K562 (cell line): ENCODE data around the gene STK17A. TPM values are rescaled to one million over a fixed set of nuclear protein-coding genes. Genes with fewer than 3 reads are reported as not detected.

Experiments
- ATAC-seq: fragments of 200-7000 bp; cut with Tn5 transposase; 3 replicates; pipeline ENCODE4 v1.9.1; 2020; ENCODE audit warnings: moderate library complexity
- BruUV-seq: library from RNA; stranded (reverse); fragments of 400-500 nt; replicated peaks from 2 replicates; lab custom pipeline; 2021; lab: Mats Ljungman, UMichigan
- CTCF ChIA-PET: fragments of 300-600 bp; formaldehyde crosslinking; extraction: SDS; loops from one replicate; lab custom pipeline; 2021; ENCODE audit warnings: low intra/inter-chr PET ratio; lab: Yijun Ruan, JAX
- POLR2A ChIA-PET: fragments of 300-600, 350-650 bp; sonication (Branson Sonifier 250); formaldehyde crosslinking; extraction: SDS; loops from one replicate; lab custom pipeline; 2021; ENCODE audit warnings: antibody characterized with exemption, inconsistent platforms; lab: Yijun Ruan, JAX
- DNase-seq, 4 experiments: peaks; one replicate each; pipeline versions ENCODE4 v3.0.0 to v3.0.0-alpha.2; 2011 to 2018; ENCODE audit warnings: low spot score in 3 of 4, mixed read lengths in 3 of 4; ENCODE audit errors: extremely low read depth in 1 of 4
- FAIRE-seq: peaks from 2 replicates; lab custom pipeline; 2011; peaks lifted over from hg19 to GRCh38; lab: Jason Lieb, UNC
- H2AFZ ChIP-seq: 2 replicates; pipeline ENCODE4 v1.6.0; 2011; ENCODE audit warnings: low read depth, low read length, control low read depth, inconsistent platforms
- H3K27ac ChIP-seq: fragments of 200-600 bp; 3 replicates; pipeline ENCODE4 v1.8.0; 2011; ENCODE audit warnings: low read depth, mild to moderate bottlenecking, control low read depth, inconsistent platforms, low read length, moderate library complexity, mixed read lengths; ENCODE audit errors: extremely low read depth
- H3K27me3 ChIP-seq, 2 experiments: fragments of 300-600 bp in 1 of 2; 2 replicates in 1 of 2; 3 replicates in 1 of 2; pipeline versions ENCODE4 v1.6.0 to v1.8.0; 2011; ENCODE audit warnings: inconsistent platforms in 2 of 2, low read length in 2 of 2, mild to moderate bottlenecking in 1 of 2, mixed read lengths in 1 of 2, moderate library complexity in 1 of 2; ENCODE audit not compliant: control insufficient read depth in 2 of 2, insufficient read depth in 2 of 2
- H3K36me3 ChIP-seq: fragments of 300-600 bp; 3 replicates; pipeline ENCODE4 v1.8.0; 2011; ENCODE audit warnings: mild to moderate bottlenecking, low read length, inconsistent platforms; ENCODE audit not compliant: control insufficient read depth, insufficient read depth
- H3K4me1 ChIP-seq, 2 experiments: fragments of 200-600 bp in 1 of 2; replicated peaks in 1 of 2; 2 replicates in 1 of 2; 3 replicates in 1 of 2; pipeline versions ENCODE4 v1.5.1 to v1.8.0; 2011; ENCODE audit warnings: inconsistent platforms in 2 of 2, low read length in 2 of 2, mild to moderate bottlenecking in 1 of 2, mixed read lengths in 1 of 2, moderate library complexity in 1 of 2; ENCODE audit not compliant: control insufficient read depth in 2 of 2, insufficient read depth in 2 of 2
- H3K4me2 ChIP-seq: 2 replicates; pipeline ENCODE4 v1.6.1; 2011; ENCODE audit warnings: low read length, control low read depth, inconsistent platforms, mixed read lengths; ENCODE audit not compliant: insufficient read depth
- H3K4me3 ChIP-seq: fragments of 200-600 bp; sonication (generic), shearing (Covaris generic); 2 replicates; pipeline ENCODE4 v1.5.1; 2016; ENCODE audit warnings: control low read depth, inconsistent platforms
- H3K79me2 ChIP-seq: fragments of 200-600 bp; 3 replicates; pipeline ENCODE4 v1.8.0; 2011; ENCODE audit warnings: low read length, inconsistent platforms; ENCODE audit not compliant: control insufficient read depth, insufficient read depth
- H3K9ac ChIP-seq, 2 experiments: 2 replicates each; pipeline versions ENCODE4 v1.6.0 to v1.6.1; 2011; ENCODE audit warnings: low read depth in 2 of 2, low read length in 2 of 2, control low read depth in 1 of 2, inconsistent platforms in 1 of 2, mild to moderate bottlenecking in 1 of 2, mixed read lengths in 1 of 2; ENCODE audit not compliant: insufficient read depth in 1 of 2
- H3K9me1 ChIP-seq: one replicate; pipeline ENCODE4 v1.6.0; 2011; ENCODE audit warnings: inconsistent platforms, mild to moderate bottlenecking, low read length, moderate library complexity; ENCODE audit not compliant: control insufficient read depth, insufficient read depth
- H3K9me3 ChIP-seq: replicated peaks from 2 replicates; pipeline ENCODE4 v1.5.1; 2011; ENCODE audit warnings: low read depth, low read length, inconsistent platforms; ENCODE audit not compliant: control insufficient read depth, insufficient read depth
- H4K20me1 ChIP-seq: replicated peaks from 2 replicates; pipeline ENCODE4 v1.6.1; 2011; ENCODE audit warnings: low read length, inconsistent platforms, mixed read lengths; ENCODE audit not compliant: control insufficient read depth, insufficient read depth
- ATF7 ChIP-seq: fragments of 450-650 bp; IDR thresholded peaks from 2 replicates; pipeline ENCODE4 v1.7.1; 2014; ENCODE audit warnings: mild to moderate bottlenecking, moderate library complexity
- BRF1 ChIP-seq: IDR thresholded peaks from 3 replicates; pipeline ENCODE4 v1.6.1; 2011; ENCODE audit warnings: borderline replicate concordance, mild to moderate bottlenecking; ENCODE audit not compliant: insufficient read length; ENCODE audit errors: extremely low read depth
- HDAC1 ChIP-seq, 2 experiments: fragments of 450-650 bp; IDR thresholded peaks; 2 replicates each; pipeline ENCODE4 v1.6.1; 2016 to 2017; ENCODE audit warnings: inconsistent platforms in 1 of 2, mild to moderate bottlenecking in 1 of 2, moderate library complexity in 1 of 2
- HMBOX1 ChIP-seq: sonication (generic); IDR thresholded peaks from 2 replicates; pipeline ENCODE4 v1.6.1; 2016
- MAFG ChIP-seq: fragments of 450-650 bp; conservative IDR thresholded peaks from 2 replicates; pipeline ENCODE4 v1.6.1; 2016; ENCODE audit warnings: missing genetic modification characterization, missing compliant biosample characterization
- MECOM ChIP-seq: fragments of 250-450 bp; sonication (Bioruptor Pico); IDR thresholded peaks from 2 replicates; pipeline ENCODE4 v1.8.0; 2022; ENCODE audit warnings: inconsistent platforms
- NBN ChIP-seq: fragments of 450-650 bp; IDR thresholded peaks from 2 replicates; pipeline ENCODE4 v1.6.1; 2016; ENCODE audit warnings: low read depth, mild to moderate bottlenecking
- NCOA2 ChIP-seq, 2 experiments: fragments of 450-650 bp; IDR thresholded peaks; 2 replicates each; pipeline ENCODE4 v1.6.1; 2018; ENCODE audit warnings: mild to moderate bottlenecking in 2 of 2, moderate library complexity in 1 of 2; ENCODE audit not compliant: partially characterized antibody in 2 of 2
- NR4A1 ChIP-seq, 2 experiments: fragments of 250-450 bp in 1 of 2; fragments of 450-650 bp in 1 of 2; sonication (Bioruptor Pico) in 1 of 2; IDR thresholded peaks; 2 replicates each; pipeline versions ENCODE4 v1.4.0 to v1.6.1; 2016 to 2020; ENCODE audit warnings: mild to moderate bottlenecking in 2 of 2, missing compliant biosample characterization in 1 of 2, missing genetic modification characterization in 1 of 2, moderate library complexity in 1 of 2
- RBM34 ChIP-seq: fragments of 200-400 bp; formaldehyde crosslinking; IDR thresholded peaks from 2 replicates; pipeline ENCODE4 v1.6.1; 2018; ENCODE audit warnings: low read length, borderline replicate concordance; ENCODE audit not compliant: insufficient read depth
- TBL1XR1 ChIP-seq, 2 experiments: IDR thresholded peaks; 2 replicates each; pipeline ENCODE4 v1.6.1; 2012; ENCODE audit warnings: improper control_type of control experiment in 2 of 2, low read length in 2 of 2, mild to moderate bottlenecking in 1 of 2
- WGBS: fragments of 100-300 bp; shearing (Covaris generic); methylation state at CpG from one replicate; pipeline ENCODE4 v1.1.6; 2016; ENCODE audit warnings: low coverage, mixed read lengths; ENCODE audit not compliant: insufficient coverage; ENCODE audit errors: missing lambda C conversion rate; 5-methylcytosine and 5-hydroxymethylcytosine counted together
- in situ Hi-C: fragments of 300-500 bp; cut with MboI; formaldehyde crosslinking; loops from 4 replicates; pipeline ENCODE4 v1.15.0; 2018; ENCODE audit warnings: inconsistent platforms, mixed read lengths
- intact Hi-C: fragments of 100-400 bp; cut with micrococcal nuclease; formaldehyde crosslinking; loops from 2 replicates; pipeline ENCODE4 v1.14.2; 2022
- polyA plus RNA-seq, 8 experiments: library from polyadenylated mRNA; depleted of rRNA in 4 of 8; stranded (reverse) in 5 of 8; unstranded in 3 of 8; fragments of >200 nt; fragmentation: Nextera tagmentation in 2 of 8; fragmentation: Illumina TruSeq in 1 of 8; extraction: Ambion mirVana in 2 of 8; extraction: Trizol in 1 of 8; gene quantifications; 2 replicates each; pipeline versions ENCODE4 v1.2.1 to v1.2.3, GENCODE V29; 2011 to 2014; ENCODE audit warnings: inconsistent platforms in 1 of 8, missing spikeins in 1 of 8
- total RNA-seq, 7 experiments: library from RNA; depleted of rRNA in 6 of 7; stranded (reverse); fragments of >200 nt in 6 of 7; fragmentation: Illumina TruSeq in 2 of 7; extraction: Trizol in 2 of 7; gene quantifications; 2 replicates each; pipeline versions ENCODE4 v1.2.1 to v1.2.3, GENCODE V29; 2011 to 2021; ENCODE audit warnings: low replicate concordance in 1 of 7

STK17A gene
- total and polyA plus RNA-seq, 9 of the 15 experiments (the other 6 are each of a cell fraction or from before 2014, with no cell fraction given): 3.4 to 16.3 (median 13.2) TPM

GRCh38 chr7:43588477-43589132 is 5.7 kb downstream of the STK17A start:
- no peaks in the 10 kb centered on the region for H3K9me3 ChIP-seq
- in situ Hi-C loops: loop anchor here (10.0 kb wide), 1 partner anchor 246 kb away; no protein-coding TSS in a partner anchor
- H3K9ac ChIP-seq: no peak overlapping the region
- no peak for DNase-seq
- no TSS peak for BruUV-seq
- ATAC-seq: no peak
- H3K4me2 ChIP-seq: no peak overlapping the region
- H4K20me1 ChIP-seq: 0 out of 2 replicates have a peak, but pooled peaks cover 4% of the 10 kb centered on the region
- intact Hi-C loops: loop anchor here (10.0 kb wide), 1 partner anchor 366 kb away; no protein-coding TSS in a partner anchor
- no peak for FAIRE-seq
- no peaks in the 10 kb centered on the region for H3K27me3 ChIP-seq
- no peak overlapping the region for H3K27ac ChIP-seq
- peaks cover 4 to 10% of the 10 kb centered on the region in 2 experiments; a peak in 4 of 5 replicates for H3K4me1 ChIP-seq
- peaks cover 76% of the 10 kb centered on the region for H3K79me2 ChIP-seq
- CTCF ChIA-PET: no interaction called here
- POLR2A ChIA-PET: no interaction called here
- TF ChIP-seq BRF1 (no peak), HMBOX1 (no peak), NCOA2 (IDR thresholded peaks at IDR 0.05; ENCODE audit: partially characterized antibody in 2 of 2) (no peak), MECOM (CRISPR knock-in tag) (no peak), NBN (no peak), RBM34 (no peak), NR4A1 (CRISPR knock-in tag; IDR thresholded peaks at IDR 0.05) (no peak), NR4A1 (tag; IDR thresholded peaks at IDR 0.05) (no peak), HDAC1 (IDR thresholded peaks at IDR 0.05) (no peak), MAFG (no peak), ATF7 (no peak), TBL1XR1 (IDR thresholded peaks at IDR 0.05; ENCODE audit: low read length in 2 of 2) (no peak)
- no peaks in the 10 kb centered on the region for H3K36me3 ChIP-seq
- H3K4me3 ChIP-seq: no peak overlapping the region
- no peak overlapping the region for H2AFZ ChIP-seq
- no peaks in the 10 kb centered on the region for H3K9me1 ChIP-seq
- WGBS: 79% methylated on average over 5 of the region's 5 CpGs
